Renal cortex interstitium (tissue), 3 donors: ENCODE measurements around the gene FAM3A. TPM values are rescaled to one million over a fixed set of nuclear protein-coding genes. Genes with fewer than 3 reads are reported as not detected.

Experiments
- polyA plus RNA-seq, 3 donors: library from polyadenylated mRNA; unstranded; fragments of 120-200 nt; gene quantifications; one replicate each; pipeline ENCODE4 v1.2.1, GENCODE V29; 2013; ENCODE audit not compliant: insufficient read length in 3 of 3

The FAM3A gene
- polyA plus RNA-seq, 3 donors = 22.9 to 42.8 (median 36.7) TPM

Other genes with a start within 250 kb of the FAM3A start
- gene TEX28, start 221.1 kb downstream of the FAM3A start, polyA plus RNA-seq = not detected
- gene TKTL1, start 220.4 kb downstream of the FAM3A start, polyA plus RNA-seq = under 1 TPM; 0.22 to 0.52 (median 0.24) TPM
- 100 to 1,000 TPM; 412 to 595 (median 545) TPM for gene FLNA, start 141.6 kb downstream of the FAM3A start, polyA plus RNA-seq
- gene EMD, start 136.9 kb downstream of the FAM3A start, polyA plus RNA-seq = 10 to 100 TPM; 71.3 to 97.8 (median 78.0) TPM
- 1,000 to 10,000 TPM; 3,021 to 3,596 (median 3,323) TPM for gene RPL10, start 117.9 kb downstream of the FAM3A start, polyA plus RNA-seq
- 10 to 100 TPM; 11.5 to 13.9 (median 12.0) TPM for gene DNASE1L1, start 107.0 kb downstream of the FAM3A start, polyA plus RNA-seq
- gene TAFAZZIN, start 104.7 kb downstream of the FAM3A start, polyA plus RNA-seq = 10 to 100 TPM; 32.4 to 51.9 (median 33.2) TPM
- 100 to 1,000 TPM; 133 to 160 (median 154) TPM for gene ATP6AP1, start 87.6 kb downstream of the FAM3A start, polyA plus RNA-seq
- gene GDI1, start 79.1 kb downstream of the FAM3A start, polyA plus RNA-seq = 100 to 1,000 TPM; 112 to 147 (median 141) TPM
- 10 to 100 TPM; 47.3 to 60.2 (median 54.6) TPM for gene FAM50A, start 72.1 kb downstream of the FAM3A start, polyA plus RNA-seq
- gene PLXNA3, start 58.0 kb downstream of the FAM3A start, polyA plus RNA-seq = 10 to 100 TPM; 52.8 to 72.0 (median 57.0) TPM
- 10 to 100 TPM in 2 of 3 donors, 1 to 10 TPM in 1; 9.2 to 14.9 (median 11.8) TPM for gene LAGE3, start 37.0 kb downstream of the FAM3A start, polyA plus RNA-seq
- 10 to 100 TPM; 23.9 to 32.2 (median 25.9) TPM for gene UBL4A, start 29.6 kb downstream of the FAM3A start, polyA plus RNA-seq
- gene SLC10A3, start 25.6 kb downstream of the FAM3A start, polyA plus RNA-seq = 10 to 100 TPM; 14.8 to 23.1 (median 21.4) TPM
- 10 to 100 TPM; 39.2 to 46.8 (median 40.5) TPM for gene G6PD, start 30.6 kb upstream of the FAM3A start, polyA plus RNA-seq
- 10 to 100 TPM; 13.7 to 20.2 (median 19.5) TPM for gene IKBKG, start 31.4 kb upstream of the FAM3A start, polyA plus RNA-seq
- not detected for gene CTAG1A, start 68.9 kb upstream of the FAM3A start, polyA plus RNA-seq
- not detected for gene CTAG1B, start 103.0 kb upstream of the FAM3A start, polyA plus RNA-seq
- gene CTAG2, start 137.3 kb upstream of the FAM3A start, polyA plus RNA-seq = not detected
- 1 to 10 TPM; 2.2 to 2.5 (median 2.3) TPM for gene GAB3, start 234.8 kb upstream of the FAM3A start, polyA plus RNA-seq
- 10 to 100 TPM; 59.0 to 69.4 (median 61.6) TPM for gene DKC1, start 246.6 kb upstream of the FAM3A start, polyA plus RNA-seq